Measurements from ENCODE around the gene FSTL3. TPM values are rescaled to one million over a fixed set of nuclear protein-coding genes. Genes with fewer than 3 reads are reported as not detected.
"Not testable (repeated sequence)": the region's sequence is repeated elsewhere in the genome, so short reads cannot be mapped to it uniquely, and the experiment has no call there.

The FSTL3 gene
- total and polyA plus RNA-seq, 8 donors, result 7.6 to 145 (median 11.5) TPM

- no peak overlapping the region for H3K27ac ChIP-seq
- H3K4me3 ChIP-seq, result no peak overlapping the region
- no peaks in the 10 kb centered on the region for H3K27me3 ChIP-seq
- no peaks in the 10 kb centered on the region for H3K36me3 ChIP-seq
- ATAC-seq, result no peak
- no peaks in the 10 kb centered on the region for H3K4me1 ChIP-seq
- no peaks in the 10 kb centered on the region for H3K9me3 ChIP-seq
- intact Hi-C loops (cut with DNase I), result no loop called here
- DNase-seq, result no peak
- TF ChIP-seq CTCF (IDR thresholded peaks at IDR 0.05), result no peak
Measured at GRCh38 chr19:688992-689391, 12.8 kb downstream of the FSTL3 start.

DNA sequence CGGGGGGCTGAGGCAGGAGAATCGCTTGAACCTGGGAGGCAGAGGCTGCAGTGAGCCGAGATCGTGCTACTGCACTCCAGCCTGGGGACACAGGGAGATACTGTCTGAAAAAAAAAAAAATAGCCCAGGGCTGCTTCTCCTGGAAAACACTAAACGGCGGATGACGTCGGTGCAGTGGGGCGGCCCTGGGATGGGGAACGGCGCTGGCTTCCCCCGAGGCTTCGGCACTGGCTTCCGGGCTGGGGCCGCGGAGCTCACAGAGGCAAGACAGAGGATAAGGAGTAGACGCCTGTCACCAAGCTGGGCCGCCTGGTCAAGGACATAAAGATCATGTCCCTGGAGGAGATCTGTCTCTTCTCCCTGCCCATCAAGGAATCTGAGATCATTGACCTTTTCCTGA lies 14.0 kb downstream of the FSTL3 start:
- H3K4me3 ChIP-seq, result no peak overlapping the region
- no peaks in the 10 kb centered on the region for H3K36me3 ChIP-seq
- H3K27ac ChIP-seq, result no peak overlapping the region
- intact Hi-C loops (cut with DNase I), result no loop called here
- H3K9me3 ChIP-seq, result no peaks in the 10 kb centered on the region
- H3K4me1 ChIP-seq, result peaks cover 0 to 9% of the 10 kb centered on the region in 2 donors
- peaks cover 0 to 10% of the 10 kb centered on the region in 2 donors for H3K27me3 ChIP-seq
- ATAC-seq, result no peak
- DNase-seq, result no peak
- no peak for TF ChIP-seq CTCF (IDR thresholded peaks at IDR 0.05)

DNA sequence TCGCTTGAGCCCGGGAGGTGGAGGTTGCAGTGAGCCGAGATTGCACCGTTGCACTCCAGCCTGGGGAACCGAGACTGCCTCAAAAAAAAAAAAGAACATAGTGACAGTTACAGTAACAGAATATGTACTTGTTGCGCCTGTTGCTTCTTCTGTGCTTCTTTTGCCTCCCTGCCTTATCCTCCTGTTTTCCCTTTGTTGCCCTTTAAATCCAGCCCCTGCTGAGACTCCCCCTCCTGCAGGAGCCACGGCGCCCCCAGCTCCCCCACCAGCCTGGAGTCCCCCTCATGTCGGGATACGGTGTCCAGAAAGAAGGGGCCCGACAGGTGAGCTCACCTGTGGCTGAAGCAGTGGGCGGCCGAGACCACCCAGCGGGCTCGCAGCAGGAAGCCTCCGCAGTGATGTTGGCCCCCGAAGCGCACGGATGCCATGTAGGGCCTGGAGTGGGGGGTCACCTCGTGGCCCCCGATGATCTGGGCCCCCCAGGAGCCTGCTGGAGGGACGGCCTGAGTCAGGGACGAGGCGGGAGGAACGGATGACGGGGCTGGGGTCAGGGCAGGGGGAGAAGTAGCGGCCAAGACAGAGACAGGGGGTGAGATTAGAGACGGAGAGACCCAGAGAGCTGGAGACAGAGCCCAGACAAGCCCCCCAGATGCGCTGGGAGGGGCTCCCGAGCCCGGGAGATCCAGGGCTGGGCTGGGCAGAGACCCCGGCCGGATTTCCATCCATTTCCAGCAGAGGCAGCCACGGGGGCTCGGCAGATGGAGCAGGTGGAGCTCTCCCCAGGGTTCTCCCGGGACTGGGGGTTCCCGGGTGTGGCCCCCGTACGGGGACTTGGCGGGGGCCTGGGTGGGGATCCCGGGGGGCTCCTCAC lies 18.5 kb downstream of the FSTL3 start:
- H3K4me3 ChIP-seq, result no peak overlapping the region
- no peaks in the 10 kb centered on the region for H3K9me3 ChIP-seq
- no peak for TF ChIP-seq CTCF (IDR thresholded peaks at IDR 0.05)
- intact Hi-C loops (cut with DNase I), result no loop called here
- ATAC-seq, result no peak
- no peak overlapping the region for H3K27ac ChIP-seq
- DNase-seq, result no peak
- peaks cover 0 to 19% of the 10 kb centered on the region in 2 donors for H3K27me3 ChIP-seq
- H3K4me1 ChIP-seq, result peaks cover 0 to 26% of the 10 kb centered on the region in 2 donors
- H3K36me3 ChIP-seq, result no peaks in the 10 kb centered on the region

DNA sequence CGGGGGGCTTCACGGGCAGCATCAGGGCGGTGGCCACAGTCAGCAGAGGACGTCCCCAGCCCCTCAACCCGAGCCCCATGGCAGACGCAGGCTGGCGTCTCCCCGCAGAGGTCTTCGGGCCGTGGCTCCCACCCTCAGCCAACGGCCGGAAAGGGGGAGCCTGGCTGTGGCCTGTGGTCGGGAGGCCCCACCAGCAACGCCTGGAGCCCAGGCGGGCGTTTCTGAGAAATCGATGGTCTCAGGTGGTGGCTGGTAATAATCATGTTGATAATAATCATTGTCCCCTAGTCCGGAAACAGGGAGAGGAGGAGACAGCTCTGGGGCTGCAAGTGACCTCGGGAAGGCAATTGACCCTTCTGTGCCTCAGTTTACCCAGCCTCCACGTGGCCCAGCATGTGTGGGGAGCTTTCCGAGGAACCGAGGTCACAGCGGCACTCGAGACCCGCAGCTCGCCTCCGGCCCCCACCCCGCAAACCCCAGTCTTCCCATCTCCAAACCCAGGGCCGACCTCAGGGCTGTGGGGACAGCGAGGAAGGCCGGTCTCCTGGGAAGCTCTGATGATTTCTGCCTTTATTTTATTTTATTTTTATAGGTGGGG lies 19.3 kb downstream of the FSTL3 start, which contains the start of gene PRSS57:
TSS of gene PRSS57 (minus strand) at position 101 of the 598 bp plus-strand sequence. CDS start at position 79, 22 bp downstream.
- H3K9me3 ChIP-seq, result no peaks in the 10 kb centered on the region
- no peak within 1 kb of the TSS for H3K27ac ChIP-seq
- H3K4me1 ChIP-seq, result peaks cover 0 to 26% of the 10 kb centered on the region in 2 donors
- ATAC-seq, result no peak
- intact Hi-C loops (cut with DNase I), result no loop called here
- DNase-seq, result no peak
- H3K36me3 ChIP-seq, result no peaks in the 10 kb centered on the region
- H3K27me3 ChIP-seq, result peaks cover 0 to 19% of the 10 kb centered on the region in 2 donors
- TF ChIP-seq CTCF (IDR thresholded peaks at IDR 0.05), result no peak
- no peak within 1 kb of the TSS for H3K4me3 ChIP-seq

GRCh38 chr19:698529-698928 lies 22.3 kb downstream of the FSTL3 start:
- DNase-seq; ATAC-seq; H3K9me3 ChIP-seq; H3K36me3 ChIP-seq; H3K27ac ChIP-seq; H3K4me3 ChIP-seq; intact Hi-C loops (cut with DNase I): not testable (repeated sequence)
- Histone ChIP-seq H3K4me1 (peaks cover 0 to 39% of the 10 kb centered on the region in 2 donors), H3K27me3 (peaks cover 0 to 19% of the 10 kb centered on the region in 2 donors)

GRCh38 chr19:699885-700284 lies 23.7 kb downstream of the FSTL3 start:
- peaks cover 0 to 12% of the 10 kb centered on the region in 2 donors for H3K27me3 ChIP-seq
- H3K4me1 ChIP-seq, result peaks cover 0 to 41% of the 10 kb centered on the region in 2 donors
- intact Hi-C loops (cut with DNase I); H3K4me3 ChIP-seq; H3K27ac ChIP-seq; ATAC-seq; DNase-seq; H3K9me3 ChIP-seq; H3K36me3 ChIP-seq: not testable (repeated sequence)

GRCh38 chr19:702847-703246 lies 26.7 kb downstream of the FSTL3 start:
- ATAC-seq; H3K9me3 ChIP-seq; intact Hi-C loops (cut with DNase I); DNase-seq; H3K27me3 ChIP-seq; H3K36me3 ChIP-seq: not testable (repeated sequence)
- peak overlapping the region in 1 of 2 donors; percentile 38 for H3K4me3 ChIP-seq
- H3K27ac ChIP-seq, result peak overlapping the region in 1 of 2 donors; percentile 62
- peaks cover 3 to 29% of the 10 kb centered on the region in 2 donors for H3K4me1 ChIP-seq
